CD14-positive monocyte (primary cell): ENCODE results near the gene SUCLG2. TPM values are rescaled to one million over a fixed set of nuclear protein-coding genes. Genes with fewer than 3 reads are reported as not detected.

Experiments used
- DNase-seq, 3 donors: peaks; one replicate each; pipeline ENCODE4 v3.0.0-alpha.2; 2011 to 2022
- H2AFZ ChIP-seq: 2 replicates; pipeline ENCODE4 v1.6.0; 2012; ENCODE audit warnings: mild to moderate bottlenecking, low read depth, low read length, inconsistent platforms; ENCODE audit not compliant: insufficient read depth, poor library complexity, severe bottlenecking
- H3K27ac ChIP-seq, 2 donors: 1 replicate in 1 of 2; 2 replicates in 1 of 2; pipeline ENCODE4 v1.5.1; 2012 to 2013; ENCODE audit warnings: low read length in 2 of 2, control low read depth in 1 of 2, inconsistent platforms in 1 of 2, low read depth in 1 of 2, mild to moderate bottlenecking in 1 of 2
- H3K27me3 ChIP-seq, 2 donors: one replicate each; pipeline versions ENCODE4 v1.6.0 to v1.6.1; 2011 to 2013; ENCODE audit warnings: low read length in 2 of 2; ENCODE audit not compliant: control insufficient read depth in 2 of 2, insufficient read depth in 2 of 2
- H3K36me3 ChIP-seq, 2 donors: replicated peaks in 1 of 2; 1 replicate in 1 of 2; 2 replicates in 1 of 2; pipeline versions ENCODE4 v1.5.1 to v1.6.1; 2012 to 2013; ENCODE audit warnings: low read length in 2 of 2, control low read depth in 1 of 2, inconsistent platforms in 1 of 2, mild to moderate bottlenecking in 1 of 2; ENCODE audit not compliant: insufficient read depth in 2 of 2, control insufficient read depth in 1 of 2
- H3K4me1 ChIP-seq, 2 donors: 1 replicate in 1 of 2; 2 replicates in 1 of 2; pipeline versions ENCODE4 v1.5.1 to v1.6.1; 2012 to 2013; ENCODE audit warnings: low read length in 2 of 2, control low read depth in 1 of 2, inconsistent platforms in 1 of 2, mild to moderate bottlenecking in 1 of 2, moderate library complexity in 1 of 2; ENCODE audit not compliant: insufficient read depth in 2 of 2, control insufficient read depth in 1 of 2
- H3K4me2 ChIP-seq: replicated peaks from 2 replicates; pipeline ENCODE3; 2012; ENCODE audit warnings: low read length, moderate library complexity, mild to moderate bottlenecking; ENCODE audit not compliant: poor library complexity, severe bottlenecking; ENCODE audit errors: extremely low read depth
- H3K4me3 ChIP-seq, 3 experiments: fragments of 200-600 bp in 1 of 3; sonication (generic) in 1 of 3; replicated peaks in 1 of 3; 1 replicate in 2 of 3; 2 replicates in 1 of 3; pipeline ENCODE4 v1.5.1; 2011 to 2013; ENCODE audit warnings: low read length in 3 of 3, mild to moderate bottlenecking in 3 of 3, control low read depth in 2 of 3, low read depth in 2 of 3, inconsistent platforms in 1 of 3, moderate library complexity in 1 of 3
- H3K79me2 ChIP-seq: 2 replicates; pipeline ENCODE4 v1.6.0; 2012; ENCODE audit warnings: mild to moderate bottlenecking, control low read depth, inconsistent platforms, low read length, moderate library complexity; ENCODE audit not compliant: insufficient read depth
- H3K9ac ChIP-seq: 2 replicates; pipeline ENCODE4 v1.6.0; 2017; ENCODE audit warnings: low read length, mild to moderate bottlenecking; ENCODE audit not compliant: insufficient read depth, poor library complexity, severe bottlenecking
- H3K9me3 ChIP-seq, 2 donors: replicated peaks in 1 of 2; 1 replicate in 1 of 2; 2 replicates in 1 of 2; pipeline versions ENCODE4 v1.5.1 to v1.6.1; 2012 to 2013; ENCODE audit warnings: low read length in 2 of 2, control low read depth in 1 of 2; ENCODE audit not compliant: control insufficient read depth in 1 of 2, insufficient read depth in 1 of 2
- H4K20me1 ChIP-seq: 2 replicates; pipeline ENCODE4 v1.6.0; 2012; ENCODE audit warnings: mild to moderate bottlenecking, low read length, control low read depth, moderate library complexity; ENCODE audit not compliant: insufficient read depth
- H3K27ac Mint-ChIP-seq, 7 donors: one replicate each; pipeline ENCODE4 v1.8.0; 2020; ENCODE audit warnings: mild to moderate bottlenecking in 7 of 7, mixed read lengths in 7 of 7, moderate library complexity in 6 of 7, inconsistent platforms in 2 of 7
- H3K27me3 Mint-ChIP-seq, 3 donors: one replicate each; pipeline ENCODE4 v1.8.0; 2021 to 2022; ENCODE audit warnings: low read depth in 3 of 3, mild to moderate bottlenecking in 3 of 3, mixed read lengths in 3 of 3, moderate library complexity in 3 of 3, inconsistent platforms in 1 of 3
- H3K36me3 Mint-ChIP-seq, 2 donors: one replicate each; pipeline ENCODE4 v1.8.0; 2020; ENCODE audit warnings: mixed read lengths in 2 of 2, inconsistent platforms in 1 of 2, mild to moderate bottlenecking in 1 of 2
- H3K4me1 Mint-ChIP-seq: one replicate; pipeline ENCODE4 v1.8.0; 2020; ENCODE audit warnings: mild to moderate bottlenecking, mixed read lengths
- H3K4me3 Mint-ChIP-seq, 2 donors: one replicate each; pipeline ENCODE4 v1.8.0; 2020; ENCODE audit warnings: mild to moderate bottlenecking in 2 of 2, mixed read lengths in 2 of 2, moderate library complexity in 1 of 2
- H3K9me3 Mint-ChIP-seq, 7 donors: one replicate each; pipeline ENCODE4 v1.8.0; 2020 to 2022; ENCODE audit warnings: mixed read lengths in 7 of 7, mild to moderate bottlenecking in 6 of 7, moderate library complexity in 6 of 7, inconsistent platforms in 2 of 7
- WGBS: methylation state at CpG from one replicate; pipeline ENCODE4 v1.1.5; 2013; ENCODE audit warnings: missing lambda C conversion rate; ENCODE audit not compliant: insufficient coverage; 5-methylcytosine and 5-hydroxymethylcytosine counted together
- intact Hi-C, 2 donors: fragments of 100-400 bp; cut with micrococcal nuclease; formaldehyde crosslinking; loops; one replicate each; pipeline versions ENCODE4 v1.15.0 to v1.15.1; 2023
- polyA plus RNA-seq, 3 donors: library from polyadenylated mRNA; depleted of rRNA in 1 of 3; unstranded in 2 of 3; stranded (reverse) in 1 of 3; fragments of 300-500 nt in 2 of 3; fragments of >200 nt in 1 of 3; fragmentation: Illumina TruSeq in 2 of 3; gene quantifications; 1 replicate in 2 of 3; 2 replicates in 1 of 3; pipeline ENCODE4 v1.2.3, GENCODE V29; 2012 to 2021
- TF ChIP-seq, protein P1 (sequence below): fragments of 200-600 bp; IDR thresholded peaks from one replicate; pipeline ENCODE4 v1.8.0; 2022; ENCODE audit warnings: antibody characterized with exemption, mild to moderate bottlenecking

Gene SUCLG2
- polyA plus RNA-seq, 3 donors, result 10.8 to 37.5 (median 32.9) TPM

DNA sequence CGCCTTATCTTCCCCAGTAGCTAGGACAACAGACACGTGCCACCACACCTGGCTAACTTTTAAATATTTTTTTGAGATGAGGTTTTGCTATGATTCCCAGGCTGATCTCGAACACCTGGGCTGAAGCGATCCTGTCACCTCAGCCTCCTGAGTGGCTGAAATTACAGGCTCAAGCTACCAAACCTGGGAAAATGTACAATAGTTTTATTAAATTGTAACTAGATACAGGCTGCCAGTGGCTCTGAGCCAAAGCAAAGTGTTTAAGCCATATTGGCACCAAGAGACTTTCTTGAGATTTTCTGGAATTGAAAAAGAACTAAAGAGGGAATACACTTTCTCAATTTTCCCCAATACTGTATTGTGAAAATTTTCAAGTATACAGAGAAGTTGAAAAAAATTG is 204.3 kb downstream of the SUCLG2 start:
- H3K9me3 Mint-ChIP-seq, result peaks cover 0 to 6% (median 0%) of the 10 kb centered on the region in 7 donors
- 90% methylated on average over 2 of the region's 4 CpGs for WGBS
- Histone ChIP-seq H3K4me2 (no peak overlapping the region), H3K36me3 (no peaks in the 10 kb centered on the region), H3K79me2 (no peaks in the 10 kb centered on the region), H3K9me3 (no peaks in the 10 kb centered on the region), H3K4me3 (no peak overlapping the region), H3K27me3 (no peaks in the 10 kb centered on the region), H4K20me1 (no peaks in the 10 kb centered on the region), H3K4me1 (no peaks in the 10 kb centered on the region), H2AFZ (no peak overlapping the region), H3K9ac (no peak overlapping the region), H3K27ac (no peak overlapping the region)
- H3K27me3 Mint-ChIP-seq, result peaks cover 0 to 3% (median 3%) of the 10 kb centered on the region in 3 donors
- intact Hi-C loops, result no loop called here
- peaks cover 1 to 3% of the 10 kb centered on the region in 2 donors for H3K36me3 Mint-ChIP-seq
- H3K27ac Mint-ChIP-seq, result no peak overlapping the region
- H3K4me1 Mint-ChIP-seq, result peaks cover 4% of the 10 kb centered on the region
- DNase-seq, result no peak
- TF ChIP-seq, protein P1, sequence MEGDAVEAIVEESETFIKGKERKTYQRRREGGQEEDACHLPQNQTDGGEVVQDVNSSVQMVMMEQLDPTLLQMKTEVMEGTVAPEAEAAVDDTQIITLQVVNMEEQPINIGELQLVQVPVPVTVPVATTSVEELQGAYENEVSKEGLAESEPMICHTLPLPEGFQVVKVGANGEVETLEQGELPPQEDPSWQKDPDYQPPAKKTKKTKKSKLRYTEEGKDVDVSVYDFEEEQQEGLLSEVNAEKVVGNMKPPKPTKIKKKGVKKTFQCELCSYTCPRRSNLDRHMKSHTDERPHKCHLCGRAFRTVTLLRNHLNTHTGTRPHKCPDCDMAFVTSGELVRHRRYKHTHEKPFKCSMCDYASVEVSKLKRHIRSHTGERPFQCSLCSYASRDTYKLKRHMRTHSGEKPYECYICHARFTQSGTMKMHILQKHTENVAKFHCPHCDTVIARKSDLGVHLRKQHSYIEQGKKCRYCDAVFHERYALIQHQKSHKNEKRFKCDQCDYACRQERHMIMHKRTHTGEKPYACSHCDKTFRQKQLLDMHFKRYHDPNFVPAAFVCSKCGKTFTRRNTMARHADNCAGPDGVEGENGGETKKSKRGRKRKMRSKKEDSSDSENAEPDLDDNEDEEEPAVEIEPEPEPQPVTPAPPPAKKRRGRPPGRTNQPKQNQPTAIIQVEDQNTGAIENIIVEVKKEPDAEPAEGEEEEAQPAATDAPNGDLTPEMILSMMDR, result no peak
- no peak overlapping the region for H3K4me3 Mint-ChIP-seq

DNA sequence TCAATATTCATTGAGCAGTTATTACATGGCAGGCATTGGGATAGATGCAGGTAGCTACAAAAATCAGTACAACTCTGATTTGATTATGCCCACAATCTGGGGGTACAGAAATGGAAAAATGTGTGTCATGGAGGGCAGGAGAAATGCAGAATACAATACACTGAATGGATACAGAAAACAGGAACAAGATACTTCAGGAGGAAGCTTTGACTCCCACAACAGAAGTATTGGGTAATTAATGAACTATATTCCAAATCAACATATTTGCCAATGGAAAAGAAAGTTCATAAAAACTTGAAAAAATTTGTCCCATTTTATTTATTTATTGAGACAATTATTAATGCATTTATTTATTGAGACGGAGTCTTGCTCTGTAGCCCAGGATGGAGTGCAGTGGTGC is 207.0 kb downstream of the SUCLG2 start:
- H3K36me3 Mint-ChIP-seq, result no peaks in the 10 kb centered on the region
- H3K9me3 Mint-ChIP-seq, result no peaks in the 10 kb centered on the region
- DNase-seq, result no peak
- Histone ChIP-seq H3K9ac (no peak overlapping the region), H3K4me1 (no peaks in the 10 kb centered on the region), H3K79me2 (no peaks in the 10 kb centered on the region), H3K4me3 (no peak overlapping the region), H3K27ac (no peak overlapping the region), H3K27me3 (no peaks in the 10 kb centered on the region), H2AFZ (no peak overlapping the region), H4K20me1 (no peaks in the 10 kb centered on the region), H3K9me3 (no peaks in the 10 kb centered on the region), H3K4me2 (no peak overlapping the region), H3K36me3 (no peaks in the 10 kb centered on the region)
- intact Hi-C loops, result no loop called here
- no peaks in the 10 kb centered on the region for H3K27me3 Mint-ChIP-seq
- TF ChIP-seq, protein P1, result no peak
- peaks cover 4% of the 10 kb centered on the region for H3K4me1 Mint-ChIP-seq
- no peak overlapping the region for H3K4me3 Mint-ChIP-seq
- no peak overlapping the region for H3K27ac Mint-ChIP-seq
- WGBS, result no CpG with 5 or more reads among the region's 1 CpG
